GM10266 (cell line): ENCODE results near the gene CNNM3.

Experiments used
- DNase-seq: peaks from one replicate; pipeline ENCODE4 v3.0.0; 2012; ENCODE audit errors: extremely low spot score
- CTCF ChIP-seq: IDR thresholded peaks from 2 replicates; pipeline ENCODE4 v1.5.1; 2012; ENCODE audit warnings: mild to moderate bottlenecking, low read depth; ENCODE audit not compliant: control insufficient read depth, insufficient read depth; ENCODE audit errors: missing control alignments

The CNNM3 gene

GRCh38 chr2:96883306-96883705 is 67.2 kb downstream of the CNNM3 start:
- no peak for DNase-seq
- TF ChIP-seq CTCF: no peak
